HG02938 (cell line): ENCODE measurements around the gene ATOH8.
"Not testable (repeated sequence)": the region's sequence is repeated elsewhere in the genome, so short reads cannot be mapped to it uniquely, and the experiment has no call there.

ENCODE experiments used
- ATAC-seq: cut with Tn5 transposase; IDR thresholded peaks from one replicate; pipeline ENCODE4 v1.9.1; 2021; ENCODE audit warnings: mild to moderate bottlenecking, moderate library complexity; ENCODE audit not compliant: unreplicated experiment

Gene ATOH8

DNA sequence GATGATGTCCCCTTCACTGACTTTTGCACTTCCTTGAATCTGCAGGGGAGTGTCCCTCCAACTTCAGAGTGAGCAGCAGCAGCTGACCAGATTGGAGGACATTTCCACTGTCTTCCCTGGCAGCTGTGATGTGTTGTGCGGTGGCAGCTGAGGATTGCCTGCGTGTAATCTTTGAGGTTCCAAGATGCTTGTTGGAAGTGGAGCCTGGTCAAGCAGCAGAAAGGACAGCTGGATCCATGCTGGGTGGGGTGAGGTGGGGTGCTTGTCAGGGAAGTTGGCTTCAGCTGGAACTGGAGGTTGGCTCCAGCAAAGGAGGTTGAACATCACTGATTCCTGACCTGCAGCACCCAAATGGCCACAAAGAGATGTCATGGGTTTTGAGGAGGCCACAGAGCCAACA lies 70.2 kb downstream of the ATOH8 start:
- ATAC-seq, result no peak

DNA sequence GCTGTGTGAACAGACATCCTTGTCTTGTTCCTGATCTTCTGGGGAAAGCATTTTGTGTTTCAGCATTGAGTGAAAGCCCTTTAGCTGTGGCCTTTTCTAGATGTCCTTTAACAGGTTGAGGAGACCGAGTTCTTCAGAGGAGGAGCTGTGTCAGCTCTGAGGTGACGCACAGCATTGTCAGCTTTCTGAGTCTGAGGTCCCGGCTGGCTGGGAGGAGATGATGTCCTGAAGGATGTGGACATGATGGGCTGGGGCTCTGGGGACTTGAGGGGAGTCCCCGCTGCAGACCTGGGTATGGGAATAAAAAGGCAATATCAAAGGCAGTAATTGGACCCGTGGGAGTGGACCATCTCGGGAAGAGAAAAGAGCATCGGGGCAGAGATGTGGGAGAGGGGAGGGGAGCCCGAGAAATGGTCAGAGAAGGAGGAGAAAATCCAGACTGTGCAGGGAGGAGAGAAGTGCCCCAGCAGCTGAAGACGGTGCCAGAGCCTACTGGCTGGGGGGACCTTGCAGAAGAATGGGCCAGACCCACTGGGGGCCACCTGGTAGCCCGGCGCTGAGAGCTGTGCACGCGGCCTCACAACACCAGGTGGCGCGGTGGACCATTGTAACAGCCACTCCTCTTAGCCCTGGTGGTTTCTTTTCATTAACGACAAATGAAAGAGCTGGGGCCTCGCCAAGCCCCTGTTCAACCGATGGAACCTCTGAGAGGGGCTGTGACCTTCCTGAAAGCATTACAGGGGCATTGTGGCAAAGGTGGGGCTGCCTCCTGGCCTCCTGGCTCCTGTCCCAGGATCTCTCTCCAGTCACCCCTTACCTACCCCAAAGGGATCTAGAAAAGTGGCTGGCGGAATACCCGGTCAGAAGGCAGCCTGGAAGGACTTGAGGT lies 73.4 kb downstream of the ATOH8 start:
- no peak for ATAC-seq

DNA sequence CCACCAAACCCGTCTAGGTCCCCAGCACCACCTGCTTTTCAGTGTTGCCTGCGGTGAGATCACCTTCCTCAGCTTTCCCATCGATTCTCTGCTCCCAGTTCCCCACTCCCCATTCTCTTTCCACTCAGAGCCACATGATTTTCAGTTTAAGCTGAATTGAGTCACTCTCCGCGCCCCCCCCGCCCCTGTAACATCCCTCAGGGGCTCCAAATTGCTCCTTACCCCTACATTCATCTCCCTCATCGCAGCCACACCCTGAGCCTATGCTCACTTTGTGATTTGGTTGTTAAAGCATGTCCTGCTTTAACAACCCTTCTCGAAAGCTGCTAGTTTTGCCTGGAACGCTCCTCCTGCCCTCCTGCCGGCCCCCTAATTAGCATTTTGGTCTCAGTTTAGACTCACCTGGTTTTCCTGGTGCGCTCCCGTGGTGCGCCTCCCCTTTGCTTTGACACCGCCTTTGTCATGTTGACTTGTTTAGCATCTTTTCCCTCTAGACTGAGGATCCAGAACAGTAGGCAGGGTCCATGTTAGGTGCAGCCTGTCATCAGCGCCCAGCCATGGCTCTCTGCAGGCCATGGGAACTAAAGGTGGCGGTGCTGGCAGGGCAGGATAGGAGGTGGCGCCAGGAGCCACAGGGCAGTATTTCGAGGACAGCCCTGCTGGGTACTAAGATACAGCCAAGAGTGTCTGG lies 74.2 kb downstream of the ATOH8 start:
- no peak for ATAC-seq

DNA sequence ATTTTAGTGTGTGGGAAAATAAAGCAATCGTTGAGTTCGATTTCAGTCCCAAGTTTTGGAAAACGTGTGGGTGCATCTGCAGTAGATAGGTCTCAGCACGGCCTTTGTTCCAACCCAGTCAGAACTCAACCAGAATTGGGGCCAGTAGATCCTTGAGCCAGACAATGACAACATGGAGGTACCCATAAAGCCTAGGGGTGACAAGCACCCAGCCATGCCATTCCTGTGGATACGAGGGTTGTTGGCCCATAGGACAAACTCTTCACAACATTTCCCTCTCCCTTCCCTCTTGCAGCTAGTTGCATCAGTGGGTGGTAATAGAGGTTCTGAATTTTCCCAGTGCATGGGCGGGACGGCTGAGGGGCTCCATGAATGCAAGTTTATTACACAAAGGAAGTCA lies 74.9 kb downstream of the ATOH8 start:
- no peak for ATAC-seq

DNA sequence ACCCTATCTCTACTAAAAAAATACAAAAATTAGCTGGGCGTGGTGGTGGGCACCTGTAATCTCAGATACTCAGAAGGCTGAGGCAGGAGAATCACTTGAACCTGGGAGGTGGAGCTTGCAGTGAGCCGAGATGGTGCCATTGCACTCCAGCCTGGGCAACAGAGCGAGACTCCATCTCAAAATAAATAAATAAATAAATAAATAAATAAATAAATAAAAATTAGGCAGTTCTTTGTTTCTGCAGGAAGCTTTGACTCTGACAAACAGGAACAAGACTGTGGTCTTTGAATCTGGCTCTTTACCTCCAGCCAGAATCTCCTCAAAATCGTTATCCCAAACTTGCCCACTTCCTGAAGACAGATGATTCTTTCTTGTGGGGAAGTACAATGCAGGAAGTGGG lies 75.6 kb downstream of the ATOH8 start:
- ATAC-seq, result not testable (repeated sequence)

DNA sequence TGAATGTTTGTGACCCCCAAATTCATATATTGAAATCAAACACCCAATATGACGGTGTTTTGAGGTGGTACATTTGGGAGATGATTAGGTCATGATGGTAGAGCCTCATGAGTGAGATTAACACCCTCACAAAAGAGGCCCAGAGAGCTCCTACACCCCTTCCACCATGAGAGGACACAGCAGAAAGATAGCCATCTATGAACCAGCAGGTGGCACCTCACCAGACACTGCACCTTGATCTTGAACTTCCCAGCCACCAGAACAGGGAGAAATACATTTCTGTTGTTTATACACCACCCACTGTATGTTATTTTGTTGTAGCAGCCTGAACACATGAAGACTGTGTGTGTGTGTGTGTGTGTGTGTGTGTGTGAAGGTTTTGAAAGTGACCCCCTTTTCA lies 76.9 kb downstream of the ATOH8 start:
- ATAC-seq, result no peak

DNA sequence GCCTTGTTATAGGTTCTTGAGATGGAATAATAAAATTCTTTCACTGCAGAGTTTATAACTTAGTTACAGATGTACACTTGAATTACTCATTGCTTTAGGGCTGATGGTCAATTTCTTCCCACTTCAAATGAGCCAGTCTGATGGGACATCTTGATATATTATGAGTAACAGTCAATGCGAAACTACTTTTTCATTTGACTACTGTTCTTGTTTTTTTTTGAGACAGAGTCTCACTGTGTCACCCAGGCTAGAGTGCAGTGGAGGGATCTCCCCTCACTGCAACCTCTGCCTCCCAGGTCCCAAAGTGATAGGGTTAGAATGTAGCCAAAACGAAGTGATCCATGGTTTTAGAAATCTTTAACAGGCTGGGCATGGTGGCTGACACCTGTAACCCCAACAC lies 77.9 kb downstream of the ATOH8 start:
- ATAC-seq, result no peak

DNA sequence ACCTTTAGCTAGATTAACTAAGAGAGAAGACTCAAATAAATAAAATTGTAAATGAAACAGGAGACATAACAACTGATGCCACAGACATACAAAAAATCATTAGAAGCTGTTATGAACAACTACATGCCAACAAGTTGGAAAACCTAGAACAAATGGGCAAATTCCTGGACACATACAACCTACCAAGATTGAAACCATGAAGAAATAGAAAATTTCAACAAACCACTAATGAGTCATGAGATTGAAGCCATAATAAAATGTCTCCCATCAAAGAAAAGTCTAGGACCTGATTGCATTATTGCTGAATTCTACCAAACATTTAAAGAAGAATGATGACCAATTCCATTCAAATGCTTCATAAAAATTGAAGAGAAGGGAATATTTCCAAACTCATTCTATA lies 80.7 kb downstream of the ATOH8 start:
- no peak for ATAC-seq
